WTC11 (cell line): ENCODE data around the gene ADARB2. TPM values are rescaled to one million over a fixed set of nuclear protein-coding genes. Genes with fewer than 3 reads are reported as not detected.

Experiments used
- ATAC-seq: fragments of 200-7000 bp; cut with Tn5 transposase; 2 replicates; pipeline ENCODE4 v1.10.0; 2021; ENCODE audit warnings: mild to moderate bottlenecking, moderate library complexity
- CTCF ChIA-PET: fragments of 300-600 bp; sonication (Branson Sonifier 250); formaldehyde crosslinking; loops from one replicate; lab custom pipeline; 2021; ENCODE audit warnings: antibody characterized with exemption; lab: Charles Lee
- POLR2A ChIA-PET: fragments of 350-600 bp; sonication (Branson Sonifier 250); formaldehyde crosslinking; loops from one replicate; lab custom pipeline; 2021; ENCODE audit warnings: antibody characterized with exemption; lab: Charles Lee
- DNase-seq: peaks from one replicate; pipeline ENCODE4 v3.0.0; 2021; ENCODE audit warnings: low spot score
- H3K27ac Mint-ChIP-seq: 2 replicates; pipeline ENCODE4 v1.8.0; 2021; ENCODE audit warnings: mixed read lengths
- H3K27me3 Mint-ChIP-seq: 2 replicates; pipeline ENCODE4 v1.8.0; 2021; ENCODE audit warnings: low read depth, mild to moderate bottlenecking, moderate library complexity, mixed read lengths
- H3K36me3 Mint-ChIP-seq: 2 replicates; pipeline ENCODE4 v1.8.0; 2021; ENCODE audit warnings: mixed read lengths
- H3K4me1 Mint-ChIP-seq: 2 replicates; pipeline ENCODE4 v1.8.0; 2022; ENCODE audit warnings: mixed read lengths
- H3K4me3 Mint-ChIP-seq: 2 replicates; pipeline ENCODE4 v1.8.0; 2021; ENCODE audit warnings: mild to moderate bottlenecking, moderate library complexity, mixed read lengths
- H3K9me3 Mint-ChIP-seq: 2 replicates; pipeline ENCODE4 v1.8.0; 2021; ENCODE audit warnings: mixed read lengths
- AR ChIP-seq: fragments of 250-450 bp; sonication (Bioruptor Pico); IDR thresholded peaks from 2 replicates; pipeline ENCODE4 v1.9.0; 2021; ENCODE audit warnings: mild to moderate bottlenecking
- CREB1 ChIP-seq: sonication (generic); formaldehyde crosslinking; IDR thresholded peaks from 2 replicates; pipeline ENCODE4 v1.8.0; 2023; ENCODE audit warnings: mild to moderate bottlenecking, missing genetic modification reagents
- FOXJ3 ChIP-seq: sonication (generic); formaldehyde crosslinking; IDR thresholded peaks from 2 replicates; pipeline ENCODE4 v1.9.0; 2021; ENCODE audit warnings: missing genetic modification reagents, mild to moderate bottlenecking, borderline replicate concordance
- FOXP1 ChIP-seq: sonication (generic); formaldehyde crosslinking; IDR thresholded peaks from 2 replicates; pipeline ENCODE4 v1.8.0; 2022; ENCODE audit warnings: missing genetic modification reagents, mild to moderate bottlenecking, moderate library complexity, borderline replicate concordance
- HMGXB4 ChIP-seq: sonication (generic); formaldehyde crosslinking; IDR thresholded peaks from 2 replicates; pipeline ENCODE4 v1.8.1; 2023; ENCODE audit warnings: mild to moderate bottlenecking, moderate library complexity, missing genetic modification reagents
- NR1H2 ChIP-seq: sonication (generic); formaldehyde crosslinking; IDR thresholded peaks from 2 replicates; pipeline ENCODE4 v1.9.0; 2021; ENCODE audit warnings: mild to moderate bottlenecking, moderate library complexity, missing genetic modification reagents
- NR2C2 ChIP-seq: sonication (generic); formaldehyde crosslinking; IDR thresholded peaks from 2 replicates; pipeline ENCODE4 v1.8.0; 2022; ENCODE audit warnings: mild to moderate bottlenecking, missing genetic modification reagents
- SMAD3 ChIP-seq: sonication (generic); formaldehyde crosslinking; IDR thresholded peaks from 2 replicates; pipeline ENCODE4 v1.8.0; 2022; ENCODE audit warnings: missing genetic modification reagents, mild to moderate bottlenecking, borderline replicate concordance
- USF2 ChIP-seq: sonication (generic); formaldehyde crosslinking; IDR thresholded peaks from 2 replicates; pipeline ENCODE4 v1.8.1; 2023; ENCODE audit warnings: mild to moderate bottlenecking, missing genetic modification reagents, moderate library complexity
- ZNF532 ChIP-seq: fragments of 250-450 bp; sonication (Bioruptor Pico); IDR thresholded peaks from 2 replicates; pipeline ENCODE4 v1.9.0; 2021; ENCODE audit warnings: mild to moderate bottlenecking, borderline replicate concordance
- ZSCAN18 ChIP-seq: fragments of 250-450 bp; sonication (Bioruptor Pico); IDR thresholded peaks from 2 replicates; pipeline ENCODE4 v2.1.2; 2022; ENCODE audit warnings: mild to moderate bottlenecking, moderate library complexity
- total RNA-seq: library from RNA; stranded (reverse); gene quantifications from 3 replicates; pipeline ENCODE4 v1.2.3, GENCODE V29; 2021

The ADARB2 gene
- total RNA-seq, 1 experiment from 2014 or later, result 3.7 TPM

- TF ChIP-seq ZNF532 (CRISPR knock-in tag) (no peak), FOXP1 (CRISPR knock-in tag) (no peak), USF2 (no peak), HMGXB4 (CRISPR knock-in tag) (no peak), NR1H2 (CRISPR knock-in tag) (no peak), FOXJ3 (no peak), ZSCAN18 (no peak), AR (CRISPR knock-in tag) (no peak), SMAD3 (CRISPR knock-in tag) (no peak), CREB1 (no peak)
These were observed 296.4 kb downstream of the ADARB2 start (continued) for GRCh38 chr10:1440897-1441296.

- peaks cover 5% of the 10 kb centered on the region; the same call in 1 of the 2 replicates for H3K27me3 Mint-ChIP-seq
- no peak for TF ChIP-seq NR2C2 (CRISPR knock-in tag)
- CTCF ChIA-PET, result interaction anchor here (0.6 to 2.2 kb wide), 5 partner anchors 9 to 74 kb away, joined by 3 to 20 read pairs (median 6); no protein-coding TSS in a partner anchor
- no peak for DNase-seq
- no peak overlapping the region for H3K27ac Mint-ChIP-seq
- POLR2A ChIA-PET, result no interaction called here
- peaks cover 21% of the 10 kb centered on the region for H3K9me3 Mint-ChIP-seq
- H3K36me3 Mint-ChIP-seq, result peaks cover 19% of the 10 kb centered on the region
- no peak overlapping the region for H3K4me3 Mint-ChIP-seq
- ATAC-seq, result peak; percentile 66
- H3K4me1 Mint-ChIP-seq, result peaks cover 30% of the 10 kb centered on the region
These were observed 302.2 kb downstream of the ADARB2 start for GRCh38 chr10:1434912-1435692.
